Stimulated activated CD8-positive, alpha-beta memory T cell treated with anti-CD3 and anti-CD28 coated beads, Interleukin-2, amount 100 ng/mL, for 48 hours (primary cell): ENCODE data around the gene PCCA.
A peak's percentile ranks its signal among the peaks of the same experiment; 100 is the strongest.
"Not testable (repeated sequence)": the region's sequence is repeated elsewhere in the genome, so short reads cannot be mapped to it uniquely, and the experiment has no call there.

ENCODE experiments used
- DNase-seq, 2 donors: peaks; one replicate each; pipeline ENCODE4 v3.0.0-alpha.2; 2020; ENCODE audit warnings: low read depth in 2 of 2

PCCA gene

GRCh38 chr13:100541897-100542825 lies 453.3 kb downstream of the PCCA start:
- no peak for DNase-seq

DNA sequence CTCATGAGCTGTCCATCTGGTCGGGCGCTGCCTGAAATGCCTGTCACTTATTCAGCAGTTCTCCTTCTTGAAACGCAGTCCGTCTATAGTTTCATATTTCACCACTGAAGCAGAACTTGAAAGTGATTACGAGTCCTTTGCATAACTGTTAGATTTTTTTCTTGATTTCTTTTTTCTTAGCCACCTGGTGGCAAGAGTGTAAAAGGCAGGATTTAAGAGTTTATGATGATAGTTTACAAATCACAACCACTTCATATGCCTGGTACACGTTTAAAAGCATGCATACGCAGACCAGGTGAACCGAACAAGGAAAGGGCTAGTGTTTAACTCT lies 453.9 kb downstream of the PCCA start:
- no peak for DNase-seq

DNA sequence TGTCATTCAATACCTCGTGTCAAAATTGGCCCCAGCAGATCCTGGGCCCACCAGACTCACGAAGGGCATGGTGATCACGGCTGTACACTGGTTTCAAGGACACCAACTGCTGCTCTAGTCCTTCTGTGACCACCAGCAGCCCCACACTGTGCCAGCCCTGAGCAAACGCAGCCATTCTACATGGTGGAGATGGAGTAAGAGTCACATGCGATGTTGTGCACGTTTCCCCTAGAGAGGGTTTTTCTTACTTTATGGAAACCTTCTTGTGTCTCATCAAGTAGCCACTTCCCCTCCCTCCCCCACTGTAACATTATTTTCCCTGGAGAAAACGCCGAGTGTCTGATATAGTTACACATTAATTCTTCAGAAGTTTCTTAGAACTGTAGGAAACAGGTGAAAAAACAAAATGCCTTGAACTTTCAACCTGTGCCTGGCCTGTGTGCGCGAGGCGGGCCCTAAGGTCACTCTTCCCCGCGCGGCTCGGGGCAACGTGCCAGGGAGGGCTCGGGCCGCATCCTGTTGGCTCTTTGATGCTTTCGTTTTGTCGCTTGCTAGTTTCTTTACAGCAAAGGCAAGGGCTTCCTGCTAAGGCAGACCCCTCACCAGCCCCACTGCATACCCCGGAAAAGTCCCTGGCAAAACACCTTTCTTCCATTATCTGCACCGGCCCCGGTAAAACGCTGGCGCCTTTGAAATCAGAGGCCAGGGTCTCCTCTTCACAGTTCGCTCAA lies 455.1 kb downstream of the PCCA start:
- no peak for DNase-seq

- DNase-seq = no peak
Observed at GRCh38 chr13:100544866-100545683, 456.2 kb downstream of the PCCA start.

DNA sequence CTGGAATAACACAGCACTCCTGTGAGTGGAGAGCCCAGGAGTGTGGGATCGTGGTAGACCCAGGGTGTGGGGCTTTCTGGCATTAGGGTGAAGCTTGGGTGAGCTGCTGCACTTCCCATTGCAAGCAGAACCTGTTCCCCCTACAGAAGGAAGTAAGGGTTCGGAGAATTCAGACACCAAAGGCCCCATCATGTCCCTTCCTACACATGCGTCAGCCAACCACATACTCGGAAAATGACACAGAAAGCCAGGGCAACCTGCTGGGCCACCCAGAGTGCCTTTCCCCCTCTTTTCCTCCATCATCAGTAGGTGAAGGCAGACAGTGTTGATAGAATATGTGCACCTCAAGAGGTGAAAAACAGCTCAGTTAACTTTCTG lies 456.8 kb downstream of the PCCA start:
- no peak for DNase-seq

GRCh38 chr13:100546713-100547405 lies 458.0 kb downstream of the PCCA start:
- DNase-seq = no peak

DNA sequence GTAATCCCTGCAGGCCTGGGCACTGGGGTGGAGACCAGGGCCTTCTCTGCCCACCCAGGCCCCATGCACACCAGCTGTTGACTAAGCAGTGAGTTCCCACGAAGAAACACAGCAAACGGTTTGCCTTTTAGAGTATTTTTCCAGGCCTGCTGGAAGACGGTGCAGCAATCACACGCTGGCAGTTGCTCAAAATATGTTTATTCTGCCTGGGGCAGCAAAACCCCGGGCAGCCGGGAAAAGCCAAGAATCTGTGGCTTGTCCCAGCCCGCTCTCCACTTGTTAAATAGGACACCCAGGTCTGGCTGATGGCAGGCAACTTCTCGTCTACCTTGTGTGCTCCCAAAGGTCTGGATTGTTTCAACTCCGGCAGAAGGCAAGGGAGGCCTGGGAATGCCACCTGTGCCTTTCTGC lies 458.9 kb downstream of the PCCA start:
- no peak for DNase-seq

- no peak for DNase-seq
Observed at GRCh38 chr13:100549316-100549715, 460.4 kb downstream of the PCCA start.

GRCh38 chr13:100552755-100553154 lies 463.9 kb downstream of the PCCA start:
- DNase-seq = no peak

DNA sequence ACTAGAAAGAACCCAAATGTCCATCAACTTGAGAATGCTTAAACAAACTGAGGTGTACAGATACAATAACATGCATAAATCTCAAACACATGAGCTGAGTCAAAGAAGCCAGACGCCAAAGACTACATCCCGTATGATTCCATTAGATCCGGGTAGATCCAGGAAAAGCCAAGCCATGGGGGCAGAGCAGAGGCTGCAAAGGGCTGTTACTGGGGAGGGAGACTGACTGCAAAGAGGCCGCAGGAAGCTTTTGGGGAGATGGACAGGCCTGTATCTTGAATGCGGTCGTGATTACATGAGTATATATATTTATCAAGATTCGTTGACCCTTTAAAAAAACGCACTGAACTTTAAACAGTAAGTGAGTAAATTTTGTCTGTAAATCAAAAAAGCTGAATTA lies 471.0 kb downstream of the PCCA start:
- DNase-seq = no peak

GRCh38 chr13:100560498-100561157 lies 471.7 kb downstream of the PCCA start:
- no peak for DNase-seq

- no peak for DNase-seq
Observed at GRCh38 chr13:100561158-100561499, 472.2 kb downstream of the PCCA start.

DNA sequence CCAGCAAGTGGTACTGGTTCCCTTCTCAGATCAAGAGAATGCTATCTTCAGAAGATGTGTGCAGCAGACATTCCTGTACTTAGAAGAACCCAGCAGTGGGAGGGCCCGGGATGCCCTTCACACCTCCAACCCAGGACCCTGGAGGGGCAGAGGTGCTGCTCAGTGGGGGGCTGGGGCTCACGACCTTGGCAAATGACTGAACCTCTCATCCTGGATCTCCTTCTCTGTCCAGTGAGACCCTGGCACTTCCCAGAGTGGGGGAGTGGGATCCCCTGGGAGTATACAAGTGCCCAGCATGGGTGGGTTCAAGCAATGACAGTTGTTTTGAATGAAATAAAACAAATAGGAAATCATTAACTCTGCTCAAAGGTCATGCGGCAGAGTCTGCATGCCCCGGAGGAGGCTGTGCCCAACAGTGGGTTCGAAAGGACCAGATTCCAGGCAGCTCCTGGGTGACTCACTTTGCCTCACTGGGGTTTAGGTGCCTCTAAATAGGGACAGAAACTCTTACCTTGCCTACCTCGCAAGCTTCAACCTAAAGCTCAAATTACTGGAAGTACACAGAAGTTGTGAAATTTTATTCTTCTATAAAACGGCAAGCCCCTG lies 472.8 kb downstream of the PCCA start:
- no peak for DNase-seq

- DNase-seq = no peak
Observed at GRCh38 chr13:100563779-100564178, 474.9 kb downstream of the PCCA start.

GRCh38 chr13:100564444-100565223 lies 475.7 kb downstream of the PCCA start:
- DNase-seq = no peak

DNA sequence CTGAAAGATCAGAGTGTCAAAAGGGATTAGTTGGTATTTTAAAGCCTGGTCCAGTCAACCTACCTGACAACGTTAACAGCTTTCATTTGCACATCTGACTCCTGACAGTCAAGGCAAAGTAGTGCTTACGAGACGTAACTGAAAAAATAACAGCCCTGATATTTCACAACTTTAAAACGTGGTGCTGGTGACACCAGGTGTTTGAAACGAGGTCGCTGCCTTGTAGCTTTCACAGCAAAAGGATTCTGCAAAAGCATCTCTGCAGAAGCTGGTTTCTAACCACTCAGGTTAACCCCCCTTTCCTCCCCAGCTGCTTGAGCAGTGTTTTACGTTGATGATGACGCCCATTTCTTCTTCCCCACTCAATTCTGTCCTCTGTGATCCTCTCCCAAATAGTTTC lies 476.4 kb downstream of the PCCA start:
- DNase-seq = no peak

GRCh38 chr13:100566543-100566942 lies 477.6 kb downstream of the PCCA start:
- DNase-seq = no peak

- peak; percentile 54 to 58 for DNase-seq
Observed at GRCh38 chr13:100573121-100573520, 484.2 kb downstream of the PCCA start.

GRCh38 chr13:100577239-100577638 lies 488.3 kb downstream of the PCCA start:
- not testable (repeated sequence) for DNase-seq
